K562 (cell line): ENCODE data around the gene CCR5AS.
A peak's percentile ranks its signal among the peaks of the same experiment; 100 is the strongest.

Experiments
- ATAC-seq: fragments of 200-7000 bp; cut with Tn5 transposase; 3 replicates; pipeline ENCODE4 v1.9.1; 2020; ENCODE audit warnings: moderate library complexity
- BruUV-seq: library from RNA; stranded (reverse); fragments of 400-500 nt; replicated peaks from 2 replicates; lab custom pipeline; 2021; lab: Mats Ljungman, UMichigan
- CTCF ChIA-PET: fragments of 300-600 bp; formaldehyde crosslinking; extraction: SDS; loops from one replicate; lab custom pipeline; 2021; ENCODE audit warnings: low intra/inter-chr PET ratio; lab: Yijun Ruan, JAX
- POLR2A ChIA-PET: fragments of 300-600, 350-650 bp; sonication (Branson Sonifier 250); formaldehyde crosslinking; extraction: SDS; loops from one replicate; lab custom pipeline; 2021; ENCODE audit warnings: antibody characterized with exemption, inconsistent platforms; lab: Yijun Ruan, JAX
- DNase-seq, 4 experiments: peaks; one replicate each; pipeline versions ENCODE4 v3.0.0 to v3.0.0-alpha.2; 2011 to 2018; ENCODE audit warnings: low spot score in 3 of 4, mixed read lengths in 3 of 4; ENCODE audit errors: extremely low read depth in 1 of 4
- FAIRE-seq: peaks from 2 replicates; lab custom pipeline; 2011; peaks lifted over from hg19 to GRCh38; lab: Jason Lieb, UNC
- H2AFZ ChIP-seq: 2 replicates; pipeline ENCODE4 v1.6.0; 2011; ENCODE audit warnings: low read depth, low read length, control low read depth, inconsistent platforms
- H3K27ac ChIP-seq: fragments of 200-600 bp; 3 replicates; pipeline ENCODE4 v1.8.0; 2011; ENCODE audit warnings: low read depth, mild to moderate bottlenecking, control low read depth, inconsistent platforms, low read length, moderate library complexity, mixed read lengths; ENCODE audit errors: extremely low read depth
- H3K27me3 ChIP-seq, 2 experiments: fragments of 300-600 bp in 1 of 2; 2 replicates in 1 of 2; 3 replicates in 1 of 2; pipeline versions ENCODE4 v1.6.0 to v1.8.0; 2011; ENCODE audit warnings: inconsistent platforms in 2 of 2, low read length in 2 of 2, mild to moderate bottlenecking in 1 of 2, mixed read lengths in 1 of 2, moderate library complexity in 1 of 2; ENCODE audit not compliant: control insufficient read depth in 2 of 2, insufficient read depth in 2 of 2
- H3K36me3 ChIP-seq: fragments of 300-600 bp; 3 replicates; pipeline ENCODE4 v1.8.0; 2011; ENCODE audit warnings: mild to moderate bottlenecking, low read length, inconsistent platforms; ENCODE audit not compliant: control insufficient read depth, insufficient read depth
- H3K4me1 ChIP-seq, 2 experiments: fragments of 200-600 bp in 1 of 2; replicated peaks in 1 of 2; 2 replicates in 1 of 2; 3 replicates in 1 of 2; pipeline versions ENCODE4 v1.5.1 to v1.8.0; 2011; ENCODE audit warnings: inconsistent platforms in 2 of 2, low read length in 2 of 2, mild to moderate bottlenecking in 1 of 2, mixed read lengths in 1 of 2, moderate library complexity in 1 of 2; ENCODE audit not compliant: control insufficient read depth in 2 of 2, insufficient read depth in 2 of 2
- H3K4me2 ChIP-seq: 2 replicates; pipeline ENCODE4 v1.6.1; 2011; ENCODE audit warnings: low read length, control low read depth, inconsistent platforms, mixed read lengths; ENCODE audit not compliant: insufficient read depth
- H3K4me3 ChIP-seq: fragments of 200-600 bp; sonication (generic), shearing (Covaris generic); 2 replicates; pipeline ENCODE4 v1.5.1; 2016; ENCODE audit warnings: control low read depth, inconsistent platforms
- H3K79me2 ChIP-seq: fragments of 200-600 bp; 3 replicates; pipeline ENCODE4 v1.8.0; 2011; ENCODE audit warnings: low read length, inconsistent platforms; ENCODE audit not compliant: control insufficient read depth, insufficient read depth
- H3K9ac ChIP-seq, 2 experiments: 2 replicates each; pipeline versions ENCODE4 v1.6.0 to v1.6.1; 2011; ENCODE audit warnings: low read depth in 2 of 2, low read length in 2 of 2, control low read depth in 1 of 2, inconsistent platforms in 1 of 2, mild to moderate bottlenecking in 1 of 2, mixed read lengths in 1 of 2; ENCODE audit not compliant: insufficient read depth in 1 of 2
- H3K9me1 ChIP-seq: one replicate; pipeline ENCODE4 v1.6.0; 2011; ENCODE audit warnings: inconsistent platforms, mild to moderate bottlenecking, low read length, moderate library complexity; ENCODE audit not compliant: control insufficient read depth, insufficient read depth
- H3K9me3 ChIP-seq: replicated peaks from 2 replicates; pipeline ENCODE4 v1.5.1; 2011; ENCODE audit warnings: low read depth, low read length, inconsistent platforms; ENCODE audit not compliant: control insufficient read depth, insufficient read depth
- H4K20me1 ChIP-seq: replicated peaks from 2 replicates; pipeline ENCODE4 v1.6.1; 2011; ENCODE audit warnings: low read length, inconsistent platforms, mixed read lengths; ENCODE audit not compliant: control insufficient read depth, insufficient read depth
- ELF1 ChIP-seq: fragments of 200-800 bp; sonication (Bioruptor generic); IDR thresholded peaks from 2 replicates; pipeline ENCODE4 v1.6.1; 2016; ENCODE audit warnings: missing genetic modification characterization, missing compliant biosample characterization
- HDAC1 ChIP-seq, 2 experiments: fragments of 450-650 bp; IDR thresholded peaks; 2 replicates each; pipeline ENCODE4 v1.6.1; 2016 to 2017; ENCODE audit warnings: inconsistent platforms in 1 of 2, mild to moderate bottlenecking in 1 of 2, moderate library complexity in 1 of 2
- HDAC2 ChIP-seq: fragments of 450-650 bp; IDR thresholded peaks from 2 replicates; pipeline ENCODE4 v1.6.1; 2016; ENCODE audit warnings: mild to moderate bottlenecking
- HMG20B ChIP-seq: fragments of 250-450 bp; sonication (Bioruptor Pico); IDR thresholded peaks from 2 replicates; pipeline ENCODE4 v1.5.0; 2021; ENCODE audit warnings: mild to moderate bottlenecking
- MBD2 ChIP-seq: sonication (generic); IDR thresholded peaks from 2 replicates; pipeline ENCODE4 v1.6.1; 2016; ENCODE audit warnings: low read depth, borderline replicate concordance
- MYBL2 ChIP-seq, 2 experiments: fragments of 450-650 bp in 1 of 2; sonication (generic) in 1 of 2; formaldehyde crosslinking in 1 of 2; IDR thresholded peaks; 2 replicates each; pipeline versions ENCODE4 v1.6.1 to v1.8.1; 2017 to 2022; ENCODE audit warnings: borderline replicate concordance in 1 of 2, inconsistent platforms in 1 of 2, low read depth in 1 of 2, mild to moderate bottlenecking in 1 of 2, missing genetic modification reagents in 1 of 2, moderate library complexity in 1 of 2
- NR1H2 ChIP-seq: sonication (generic); formaldehyde crosslinking; IDR thresholded peaks from 2 replicates; pipeline ENCODE4 v1.4.0; 2020; ENCODE audit warnings: mild to moderate bottlenecking, missing genetic modification reagents
- SIN3A ChIP-seq, 2 experiments: fragments of 150-350 bp in 1 of 2; IDR thresholded peaks; 2 replicates each; pipeline ENCODE4 v1.6.1; 2011 to 2016; ENCODE audit warnings: borderline replicate concordance in 2 of 2, low read depth in 2 of 2, low read length in 2 of 2, mild to moderate bottlenecking in 2 of 2, moderate library complexity in 2 of 2; ENCODE audit not compliant: control insufficient read depth in 1 of 2
- SMARCB1 ChIP-seq: IDR thresholded peaks from 2 replicates; pipeline ENCODE4 v1.6.1; 2011; ENCODE audit warnings: improper control_type of control experiment, low read depth; ENCODE audit not compliant: insufficient read length
- SOX6 ChIP-seq: fragments of 450-650 bp; IDR thresholded peaks from 2 replicates; pipeline ENCODE4 v1.6.1; 2014; ENCODE audit warnings: mild to moderate bottlenecking
- SP1 ChIP-seq: sonication (generic); formaldehyde crosslinking; IDR thresholded peaks from 2 replicates; pipeline ENCODE4 v1.8.1; 2022; ENCODE audit warnings: mild to moderate bottlenecking, missing genetic modification reagents
- SRF ChIP-seq, 2 experiments: fragments of 250-450, 450-650 bp in 1 of 2; sonication (Bioruptor Pico) in 1 of 2; sonication (generic) in 1 of 2; formaldehyde crosslinking; IDR thresholded peaks; 2 replicates each; pipeline versions ENCODE4 v1.5.0 to v1.5.1; 2020 to 2022; ENCODE audit warnings: mild to moderate bottlenecking in 1 of 2, missing genetic modification reagents in 1 of 2
- TCF7 ChIP-seq: sonication (generic); IDR thresholded peaks from 2 replicates; pipeline ENCODE4 v1.6.1; 2016; ENCODE audit warnings: antibody characterized with exemption, borderline replicate concordance
- TGIF2 ChIP-seq: sonication (generic); formaldehyde crosslinking; IDR thresholded peaks from 2 replicates; pipeline ENCODE4 v1.8.1; 2022; ENCODE audit warnings: mild to moderate bottlenecking, missing genetic modification reagents, moderate library complexity
- XRCC3 ChIP-seq: fragments of 450-650 bp; IDR thresholded peaks from 2 replicates; pipeline ENCODE4 v1.6.1; 2017; ENCODE audit warnings: mild to moderate bottlenecking, moderate library complexity
- ZBTB17 ChIP-seq: fragments of 450-650 bp; formaldehyde crosslinking; IDR thresholded peaks from 2 replicates; pipeline ENCODE4 v1.4.0; 2020; ENCODE audit warnings: mild to moderate bottlenecking
- ZFX ChIP-seq: sonication (generic); formaldehyde crosslinking; IDR thresholded peaks from 2 replicates; pipeline ENCODE4 v1.8.0; 2022; ENCODE audit warnings: mild to moderate bottlenecking, missing genetic modification reagents, moderate library complexity
- ZNF146 ChIP-seq: IDR thresholded peaks from one replicate; pipeline ENCODE4 v1.6.1; 2018; ENCODE audit warnings: missing compliant biosample characterization; ENCODE audit not compliant: unreplicated experiment
- ZNF408 ChIP-seq: fragments of 250-450 bp; sonication (Bioruptor Pico); IDR thresholded peaks from 2 replicates; pipeline ENCODE4 v1.4.0; 2020; ENCODE audit warnings: low read depth, mild to moderate bottlenecking, moderate library complexity
- ZNF436 ChIP-seq: fragments of 250-450, 450-650 bp; sonication (Bioruptor Pico); formaldehyde crosslinking; IDR thresholded peaks from 2 replicates; pipeline ENCODE4 v1.7.0; 2020; ENCODE audit warnings: mild to moderate bottlenecking
- ZNF696 ChIP-seq: fragments of 250-450 bp; sonication (Bioruptor Pico); conservative IDR thresholded peaks from 2 replicates; pipeline ENCODE4 v1.4.0; 2020; ENCODE audit warnings: mild to moderate bottlenecking, moderate library complexity
- WGBS: fragments of 100-300 bp; shearing (Covaris generic); methylation state at CpG from one replicate; pipeline ENCODE4 v1.1.6; 2016; ENCODE audit warnings: low coverage, mixed read lengths; ENCODE audit not compliant: insufficient coverage; ENCODE audit errors: missing lambda C conversion rate; 5-methylcytosine and 5-hydroxymethylcytosine counted together
- in situ Hi-C: fragments of 300-500 bp; cut with MboI; formaldehyde crosslinking; loops from 4 replicates; pipeline ENCODE4 v1.15.0; 2018; ENCODE audit warnings: inconsistent platforms, mixed read lengths
- intact Hi-C: fragments of 100-400 bp; cut with micrococcal nuclease; formaldehyde crosslinking; loops from 2 replicates; pipeline ENCODE4 v1.14.2; 2022
- TF ChIP-seq, protein P1 (sequence below): sonication (generic); formaldehyde crosslinking; IDR thresholded peaks from 2 replicates; pipeline ENCODE4 v1.5.0; 2020; ENCODE audit warnings: missing genetic modification reagents
- TF ChIP-seq, protein P2 (sequence below): fragments of 250-450 bp; sonication (Bioruptor Pico); IDR thresholded peaks from 2 replicates; pipeline ENCODE4 v1.9.0; 2021; ENCODE audit warnings: mild to moderate bottlenecking
- TF ChIP-seq, protein P3 (sequence below): sonication (generic); formaldehyde crosslinking; IDR thresholded peaks from 2 replicates; pipeline ENCODE4 v1.8.1; 2023; ENCODE audit warnings: mild to moderate bottlenecking, missing genetic modification reagents, moderate library complexity

The CCR5AS gene

DNA sequence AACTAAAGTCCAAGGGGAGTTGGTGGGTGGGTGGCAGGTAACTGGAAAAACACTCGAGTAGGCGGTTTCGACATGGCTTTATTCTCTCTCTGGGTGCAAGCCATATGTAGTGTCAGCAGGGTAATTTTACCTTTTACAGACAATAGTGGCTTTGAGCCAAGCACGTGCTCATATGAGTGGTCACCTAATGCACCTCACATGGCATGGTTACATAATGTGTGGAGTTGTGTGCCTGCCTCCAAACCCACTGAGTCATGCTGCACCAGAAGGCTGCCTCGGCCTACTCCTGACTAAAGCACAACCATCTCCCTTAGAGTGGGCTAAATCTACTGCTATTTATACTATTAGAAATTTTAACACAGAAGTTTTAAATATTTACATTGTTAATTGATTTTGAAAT, 16.7 kb upstream of the CCR5AS start:
- no TSS peak for BruUV-seq
- Histone ChIP-seq H3K4me3 (no peak overlapping the region), H3K4me1 (peaks cover 3 to 18% of the 10 kb centered on the region in 2 experiments; a peak in 4 of 5 replicates), H3K27ac (no peak overlapping the region), H3K27me3 (peaks cover 0 to 4% of the 10 kb centered on the region in 2 experiments; a peak in 2 of 5 replicates), H3K4me2 (no peak overlapping the region), H3K9me1 (no peaks in the 10 kb centered on the region), H4K20me1 (no peaks in the 10 kb centered on the region), H3K79me2 (no peaks in the 10 kb centered on the region), H3K9me3 (no peaks in the 10 kb centered on the region), H2AFZ (no peak overlapping the region), H3K36me3 (no peaks in the 10 kb centered on the region), H3K9ac (no peak overlapping the region)
- ATAC-seq, result no peak
- in situ Hi-C loops, result loop anchor here (25.0 kb wide), 1 partner anchor 1386 kb away; the partner anchor contains the start of gene CLEC3B
- no peak for FAIRE-seq
- POLR2A ChIA-PET, result interaction anchor here (1.2 to 1.3 kb wide), 2 partner anchors 16 to 18 kb away, joined by 4 read pairs; partner anchors contain the start of gene CCRL2
- WGBS, result 37% methylated on average over 5 of the region's 5 CpGs
- CTCF ChIA-PET, result no interaction called here
- intact Hi-C loops, result no loop called here
- no peak for DNase-seq
- TF ChIP-seq SIN3A (IDR thresholded peaks at IDR 0.05; ENCODE audit: borderline replicate concordance in 2 of 2, control insufficient read depth in 1 of 2, low read depth in 2 of 2, low read length in 2 of 2) (no peak), ZNF436 (CRISPR knock-in tag) (no peak), XRCC3 (no peak), ELF1 (tag) (no peak), TCF7 (no peak), ZFX (CRISPR knock-in tag) (no peak), ZBTB17 (CRISPR knock-in tag) (no peak), ZNF146 (CRISPR knock-in tag) (no peak), MBD2 (no peak), NR1H2 (CRISPR knock-in tag) (no peak), SMARCB1 (no peak), HDAC1 (IDR thresholded peaks at IDR 0.05) (no peak), HDAC2 (no peak), SOX6 (peak; percentile 63), SRF (CRISPR knock-in tag; IDR thresholded peaks at IDR 0.05) (no peak), ZNF408 (no peak), ZNF696 (CRISPR knock-in tag) (no peak), MYBL2 (IDR thresholded peaks at IDR 0.05; ENCODE audit: low read depth) (no peak), MYBL2 (CRISPR knock-in tag; IDR thresholded peaks at IDR 0.05; ENCODE audit: borderline replicate concordance) (no peak), SP1 (CRISPR knock-in tag) (no peak), HMG20B (CRISPR knock-in tag) (no peak), TGIF2 (CRISPR knock-in tag) (no peak)
- TF ChIP-seq, protein P1, sequence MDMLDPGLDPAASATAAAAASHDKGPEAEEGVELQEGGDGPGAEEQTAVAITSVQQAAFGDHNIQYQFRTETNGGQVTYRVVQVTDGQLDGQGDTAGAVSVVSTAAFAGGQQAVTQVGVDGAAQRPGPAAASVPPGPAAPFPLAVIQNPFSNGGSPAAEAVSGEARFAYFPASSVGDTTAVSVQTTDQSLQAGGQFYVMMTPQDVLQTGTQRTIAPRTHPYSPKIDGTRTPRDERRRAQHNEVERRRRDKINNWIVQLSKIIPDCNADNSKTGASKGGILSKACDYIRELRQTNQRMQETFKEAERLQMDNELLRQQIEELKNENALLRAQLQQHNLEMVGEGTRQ (CRISPR knock-in tag), result 0 out of 2 replicates have a peak, but pooled peaks have one; percentile 1
- TF ChIP-seq, protein P2, sequence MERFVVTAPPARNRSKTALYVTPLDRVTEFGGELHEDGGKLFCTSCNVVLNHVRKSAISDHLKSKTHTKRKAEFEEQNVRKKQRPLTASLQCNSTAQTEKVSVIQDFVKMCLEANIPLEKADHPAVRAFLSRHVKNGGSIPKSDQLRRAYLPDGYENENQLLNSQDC (CRISPR knock-in tag), result no peak
- TF ChIP-seq, protein P3, sequence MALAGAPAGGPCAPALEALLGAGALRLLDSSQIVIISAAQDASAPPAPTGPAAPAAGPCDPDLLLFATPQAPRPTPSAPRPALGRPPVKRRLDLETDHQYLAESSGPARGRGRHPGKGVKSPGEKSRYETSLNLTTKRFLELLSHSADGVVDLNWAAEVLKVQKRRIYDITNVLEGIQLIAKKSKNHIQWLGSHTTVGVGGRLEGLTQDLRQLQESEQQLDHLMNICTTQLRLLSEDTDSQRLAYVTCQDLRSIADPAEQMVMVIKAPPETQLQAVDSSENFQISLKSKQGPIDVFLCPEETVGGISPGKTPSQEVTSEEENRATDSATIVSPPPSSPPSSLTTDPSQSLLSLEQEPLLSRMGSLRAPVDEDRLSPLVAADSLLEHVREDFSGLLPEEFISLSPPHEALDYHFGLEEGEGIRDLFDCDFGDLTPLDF (CRISPR knock-in tag), result no peak
